Measurements from ENCODE around the gene FAM98B. TPM values are rescaled to one million over a fixed set of nuclear protein-coding genes. Genes with fewer than 3 reads are reported as not detected.

Gene FAM98B
- total RNA-seq, 1 experiment from 2014 or later, result 50.0 TPM

DNA sequence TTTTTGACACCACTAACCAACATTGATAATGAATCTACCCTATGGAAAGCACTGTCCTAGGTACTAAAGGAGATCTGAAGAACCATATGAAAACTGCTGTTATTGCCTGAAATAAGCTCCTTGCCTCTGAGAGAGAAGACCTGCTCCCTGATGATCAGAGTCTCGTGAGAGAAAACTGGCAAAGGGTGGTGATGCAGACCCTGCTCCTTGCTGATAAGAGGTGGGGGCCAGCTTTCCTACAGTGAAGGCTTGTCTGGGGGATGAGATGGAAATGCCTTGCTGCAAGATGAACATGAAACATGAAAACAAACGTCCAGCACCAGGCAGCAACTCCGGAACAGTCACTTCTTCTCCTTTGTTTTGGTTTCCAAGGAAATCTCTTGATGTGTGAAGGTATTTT is 78.8 kb downstream of the FAM98B start:
- Histone ChIP-seq H3K4me2 (ENCODE audit: insufficient read depth, insufficient read length, low read length) (no peak overlapping the region), H3K79me1 (ENCODE audit: insufficient read depth, low read depth, low read length, poor library complexity, severe bottlenecking) (no peaks in the 10 kb centered on the region), H4K5ac (ENCODE audit: insufficient read length, low read depth, low read length) (no peak overlapping the region), H3K27me3 (ENCODE audit: insufficient read depth, low read length) (no peaks in the 10 kb centered on the region), H3K18ac (ENCODE audit: insufficient read length, low read depth, low read length) (no peak overlapping the region), H2BK120ac (ENCODE audit: low read depth, low read length, poor library complexity, severe bottlenecking) (no peak overlapping the region), H4K20me1 (ENCODE audit: control insufficient read depth, insufficient read depth, insufficient read length) (no peaks in the 10 kb centered on the region), H3K4me1 (ENCODE audit: insufficient read depth, low read length) (no peaks in the 10 kb centered on the region), H2BK20ac (ENCODE audit: low read depth, low read length, poor library complexity, severe bottlenecking) (no peak overlapping the region), H4K91ac (ENCODE audit: insufficient read length, low read depth, low read length) (no peak overlapping the region), H3K27ac (ENCODE audit: insufficient read length, low read depth, low read length) (no peak overlapping the region), H2BK12ac (ENCODE audit: insufficient read length, low read depth, low read length) (no peak overlapping the region), H3K23me2 (ENCODE audit: insufficient read length, low read depth, low read length, poor library complexity, severe bottlenecking) (no peaks in the 10 kb centered on the region), H3K23ac (ENCODE audit: insufficient read length, low read depth, low read length) (no peak overlapping the region), H2BK5ac (ENCODE audit: insufficient read length, low read length) (no peak overlapping the region), H2BK15ac (ENCODE audit: low read depth, low read length) (no peak overlapping the region), H2AFZ (ENCODE audit: low read length) (no peak overlapping the region), H3K4ac (ENCODE audit: low read depth, low read length) (no peak overlapping the region), H3K56ac (ENCODE audit: insufficient read length, low read depth, low read length) (no peak overlapping the region), H4K8ac (replicated peaks; ENCODE audit: insufficient read length, low read depth, low read length) (no peak overlapping the region), H3K9me3 (ENCODE audit: control insufficient read depth, low read depth, low read length) (no peaks in the 10 kb centered on the region), H2AK5ac (ENCODE audit: insufficient read length, low read length) (no peak overlapping the region), H3K9ac (ENCODE audit: extremely low read depth, insufficient read length, low read length) (no peak overlapping the region), H3K79me2 (ENCODE audit: insufficient read depth, low read length) (no peaks in the 10 kb centered on the region), H3K14ac (ENCODE audit: insufficient read depth, low read length) (no peak overlapping the region), H3T11ph (ENCODE audit: low read length) (no peak overlapping the region)
- Mint-ChIP-seq H3K4me3 (no peak overlapping the region), H3K27me3 (ENCODE audit: low read depth) (no peaks in the 10 kb centered on the region; the same call in 1 of the 2 replicates), H3K27ac (no peak overlapping the region), H3K36me3 (ENCODE audit: insufficient read depth in 1 of 3, low read depth in 3 of 3) (no peaks in the 10 kb centered on the region), H3K9me3 (no peaks in the 10 kb centered on the region), H3K4me1 (peaks cover 0 to 7% of the 10 kb centered on the region in 2 experiments; a peak in 2 of 4 replicates)
- TF ChIP-seq, protein P1, sequence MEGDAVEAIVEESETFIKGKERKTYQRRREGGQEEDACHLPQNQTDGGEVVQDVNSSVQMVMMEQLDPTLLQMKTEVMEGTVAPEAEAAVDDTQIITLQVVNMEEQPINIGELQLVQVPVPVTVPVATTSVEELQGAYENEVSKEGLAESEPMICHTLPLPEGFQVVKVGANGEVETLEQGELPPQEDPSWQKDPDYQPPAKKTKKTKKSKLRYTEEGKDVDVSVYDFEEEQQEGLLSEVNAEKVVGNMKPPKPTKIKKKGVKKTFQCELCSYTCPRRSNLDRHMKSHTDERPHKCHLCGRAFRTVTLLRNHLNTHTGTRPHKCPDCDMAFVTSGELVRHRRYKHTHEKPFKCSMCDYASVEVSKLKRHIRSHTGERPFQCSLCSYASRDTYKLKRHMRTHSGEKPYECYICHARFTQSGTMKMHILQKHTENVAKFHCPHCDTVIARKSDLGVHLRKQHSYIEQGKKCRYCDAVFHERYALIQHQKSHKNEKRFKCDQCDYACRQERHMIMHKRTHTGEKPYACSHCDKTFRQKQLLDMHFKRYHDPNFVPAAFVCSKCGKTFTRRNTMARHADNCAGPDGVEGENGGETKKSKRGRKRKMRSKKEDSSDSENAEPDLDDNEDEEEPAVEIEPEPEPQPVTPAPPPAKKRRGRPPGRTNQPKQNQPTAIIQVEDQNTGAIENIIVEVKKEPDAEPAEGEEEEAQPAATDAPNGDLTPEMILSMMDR (conservative IDR thresholded peaks at IDR 0.05), result no peak
- DNase-seq, result no peak
- no CpG with 5 or more reads among the region's 3 CpGs for WGBS (ENCODE audit: extremely low coverage, insufficient read length, low lambda C conversion rate)

Measured in H9 (cell line).